Measurements from ENCODE around the gene NDUFS2.

The NDUFS2 gene

GRCh38 chr1:161172776-161173376 is 29.3 kb upstream of the NDUFS2 start:
- DNase-seq: no peak

- no peak for DNase-seq
These were observed 28.5 kb upstream of the NDUFS2 start for GRCh38 chr1:161173711-161174110.

DNA sequence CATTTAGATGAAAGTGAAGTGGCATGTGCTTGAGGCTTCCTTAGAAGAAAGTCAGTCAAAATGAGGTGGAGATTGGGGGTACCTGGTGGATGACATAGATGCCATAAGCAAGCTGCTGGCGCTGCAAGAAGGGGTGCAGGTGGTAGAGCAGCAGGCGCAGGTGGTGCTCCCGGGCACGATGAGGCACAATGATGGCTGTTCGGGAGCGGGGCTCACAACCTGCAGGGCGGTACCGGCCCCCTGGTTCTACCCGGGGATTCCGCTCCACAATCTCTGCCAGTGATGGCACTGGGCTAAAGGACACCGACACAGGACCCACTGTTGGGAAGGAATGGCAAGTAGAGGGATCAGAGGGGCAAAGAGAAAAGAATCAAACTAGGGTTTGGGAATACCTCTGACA is 27.3 kb upstream of the NDUFS2 start:
- DNase-seq: no peak

GRCh38 chr1:161175771-161176453 is 26.3 kb upstream of the NDUFS2 start:
- DNase-seq: no peak

DNA sequence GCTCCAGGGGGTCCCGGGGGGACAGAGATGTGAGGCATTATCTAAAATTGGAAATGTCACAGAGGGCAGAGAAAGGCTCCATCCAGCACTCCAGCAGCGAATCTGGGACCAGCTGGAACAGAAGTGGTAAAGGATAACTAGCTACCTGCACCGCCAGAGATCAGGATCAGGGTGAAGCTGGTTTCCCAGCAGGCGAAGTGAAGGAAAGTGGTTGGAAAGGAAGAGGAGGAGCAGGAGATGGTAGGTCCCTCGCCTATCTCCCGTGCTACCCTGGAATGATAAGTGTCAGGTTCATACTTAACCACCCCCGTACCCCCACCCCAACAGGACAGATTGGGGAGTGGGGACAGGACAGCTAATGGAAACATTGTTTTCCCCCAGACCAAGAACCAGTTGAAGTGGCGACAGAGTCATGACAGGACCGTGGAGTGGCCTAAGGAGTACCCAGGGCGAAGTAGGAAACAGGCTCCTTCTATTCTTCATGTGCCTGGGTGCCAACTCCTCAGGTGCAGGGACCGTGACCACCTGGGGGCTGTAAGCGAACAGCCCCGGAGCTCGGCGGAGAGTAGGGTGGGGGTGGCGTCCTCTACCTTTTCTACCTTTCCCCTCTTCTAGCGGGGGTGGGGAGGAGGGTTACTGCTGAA is 25.6 kb upstream of the NDUFS2 start:
- DNase-seq: no peak

GRCh38 chr1:161177112-161177935 is 24.8 kb upstream of the NDUFS2 start, which contains the start of gene B4GALT3:
TSS of gene B4GALT3 (minus strand) at chr1:161177507. CDS start at chr1:161176060, 1,447 bp downstream.
- peak; percentile 94 for DNase-seq

GRCh38 chr1:161177936-161178244 is 24.3 kb upstream of the NDUFS2 start:
- DNase-seq: no peak

DNA sequence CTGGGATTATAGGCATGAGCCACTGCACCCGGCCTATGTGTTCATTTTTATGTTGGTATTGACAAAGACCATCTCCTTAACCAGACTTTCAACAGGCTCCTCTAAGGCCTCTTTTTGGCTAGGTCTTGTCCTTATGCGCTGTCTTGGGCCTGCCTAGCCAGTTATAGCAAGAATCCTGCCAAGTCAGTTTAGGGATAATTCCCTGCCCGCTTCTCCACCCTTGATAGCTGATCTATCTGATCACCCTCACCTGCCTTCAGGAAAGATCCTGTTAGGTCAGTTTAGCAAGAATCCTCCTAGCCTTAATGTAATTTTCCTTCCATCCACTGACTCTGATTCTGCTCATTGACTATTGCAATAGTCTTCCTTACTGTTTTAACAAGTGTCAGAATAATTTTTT is 22.5 kb upstream of the NDUFS2 start:
- no peak for DNase-seq

GRCh38 chr1:161180639-161181038 is 21.5 kb upstream of the NDUFS2 start:
- no peak for DNase-seq

- peak; percentile 46 for DNase-seq
These were observed 20.0 kb upstream of the NDUFS2 start for GRCh38 chr1:161182214-161182613.

DNA sequence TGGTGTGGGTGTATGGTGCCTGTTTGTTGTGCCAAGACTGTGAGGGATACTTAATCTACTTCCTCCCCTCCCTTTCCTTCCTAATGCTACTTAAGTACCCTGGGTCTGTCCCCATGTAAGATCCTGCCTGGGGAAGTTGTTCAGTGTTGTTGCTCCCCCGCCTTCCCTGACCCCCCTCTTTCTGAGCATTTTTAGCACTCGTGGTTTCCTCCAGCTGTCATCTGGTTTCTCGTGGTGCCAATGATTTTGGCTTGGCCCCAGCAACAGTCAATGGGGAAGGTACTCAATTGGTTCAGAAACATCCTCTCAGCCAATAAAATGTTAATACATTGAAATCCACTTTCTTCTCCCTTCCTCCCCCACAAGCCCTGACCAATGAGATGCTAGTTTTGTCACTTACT is 16.9 kb upstream of the NDUFS2 start:
- DNase-seq: peak; percentile 67

DNA sequence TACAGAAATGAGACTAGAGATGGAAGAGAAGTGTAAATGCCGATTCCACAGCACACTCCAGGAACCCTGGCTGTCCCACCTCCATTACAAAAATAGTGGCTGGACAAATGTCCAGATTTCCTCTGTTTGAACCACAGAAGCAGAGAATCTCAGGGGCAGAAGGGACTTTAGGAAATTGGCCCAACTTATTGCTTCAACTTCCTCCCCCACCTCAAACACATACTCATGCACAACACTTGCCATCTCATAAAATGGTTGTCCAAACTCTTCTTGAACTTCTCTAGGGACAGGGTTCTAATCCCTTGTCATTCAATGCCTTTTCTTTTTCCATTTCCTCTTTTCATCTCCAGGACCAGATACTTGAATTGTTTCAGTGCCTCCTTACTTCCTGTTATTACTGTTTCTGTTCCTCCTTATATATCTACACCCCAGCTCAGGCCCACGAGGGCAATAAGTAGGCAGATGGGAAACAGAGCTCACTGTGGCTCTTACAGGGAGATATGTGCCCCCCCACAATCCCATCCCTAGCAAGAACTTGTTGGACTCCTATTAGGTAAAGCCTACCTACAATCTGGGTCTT is 16.3 kb upstream of the NDUFS2 start:
- DNase-seq: no peak

GRCh38 chr1:161187311-161187710 is 14.9 kb upstream of the NDUFS2 start:
- DNase-seq: no peak

GRCh38 chr1:161188381-161188780 is 13.8 kb upstream of the NDUFS2 start:
- no peak for DNase-seq

GRCh38 chr1:161189036-161189435 is 13.1 kb upstream of the NDUFS2 start:
- no peak for DNase-seq

DNA sequence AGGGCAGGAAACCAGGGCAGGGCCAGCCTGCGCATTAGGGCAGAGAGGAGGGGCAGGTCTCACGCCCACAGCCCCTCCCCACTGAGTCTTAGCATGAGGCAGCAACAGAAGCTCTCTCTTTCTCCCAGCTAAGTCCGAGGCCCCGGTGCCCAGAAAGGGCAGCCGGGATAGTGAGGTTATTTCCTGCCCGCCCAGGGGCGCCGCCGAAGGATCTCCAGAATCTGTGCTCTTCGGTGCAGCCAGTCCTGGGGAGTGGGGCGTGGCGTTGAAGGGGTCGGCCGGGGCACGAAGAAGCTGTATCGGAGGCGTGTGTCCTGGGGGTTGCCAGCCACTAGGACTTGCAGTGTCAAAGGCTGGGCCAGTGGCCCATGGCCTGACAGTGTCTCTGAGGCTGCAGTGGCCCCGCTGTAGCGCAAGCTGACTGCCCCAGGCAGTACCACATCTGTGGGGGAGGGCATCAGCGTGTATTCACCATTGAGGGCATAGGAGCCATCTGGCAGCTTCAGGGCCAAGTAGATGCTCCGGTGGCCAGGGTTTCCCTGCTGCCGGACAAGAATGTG is 11.1 kb upstream of the NDUFS2 start:
- no peak for DNase-seq

- DNase-seq: no peak
These were observed 10.2 kb upstream of the NDUFS2 start for GRCh38 chr1:161191971-161192370.

GRCh38 chr1:161192476-161193465 is 9.4 kb upstream of the NDUFS2 start:
- DNase-seq: peak; percentile 60

DNA sequence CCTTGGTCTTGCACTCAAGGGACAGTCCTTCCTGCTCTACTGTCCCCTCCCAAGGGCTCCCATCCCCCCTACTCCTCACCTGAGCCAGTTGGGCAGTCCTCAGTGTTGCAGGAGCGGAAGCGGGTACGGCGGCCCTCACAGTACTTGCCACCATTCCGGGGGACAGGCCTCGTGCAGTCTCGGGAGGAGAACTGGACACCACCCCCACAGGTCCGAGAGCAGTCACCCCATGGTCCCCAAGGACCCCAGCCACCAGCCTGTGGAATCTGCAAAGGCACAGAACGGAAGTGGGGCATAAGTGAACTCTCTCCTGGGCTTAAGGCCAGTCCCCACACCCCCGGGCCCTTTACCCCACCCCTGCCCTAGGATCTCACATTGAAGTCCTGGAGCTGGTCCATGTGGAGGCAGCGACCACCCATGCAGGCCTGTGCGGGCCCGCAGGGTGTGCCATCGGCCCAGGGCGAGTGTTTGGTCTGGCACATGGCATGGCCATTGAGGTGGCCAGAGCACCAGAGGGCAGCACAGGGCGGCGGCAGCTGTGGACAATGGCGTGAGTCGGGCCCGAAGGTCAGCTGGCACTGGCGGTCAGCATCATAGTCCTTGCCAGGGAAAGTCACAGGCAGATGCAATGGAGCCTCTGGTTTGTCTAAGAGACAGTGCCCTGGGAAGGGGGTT is 8.5 kb upstream of the NDUFS2 start:
- DNase-seq: no peak

GRCh38 chr1:161195171-161195570 is 7.0 kb upstream of the NDUFS2 start:
- DNase-seq: no peak

DNA sequence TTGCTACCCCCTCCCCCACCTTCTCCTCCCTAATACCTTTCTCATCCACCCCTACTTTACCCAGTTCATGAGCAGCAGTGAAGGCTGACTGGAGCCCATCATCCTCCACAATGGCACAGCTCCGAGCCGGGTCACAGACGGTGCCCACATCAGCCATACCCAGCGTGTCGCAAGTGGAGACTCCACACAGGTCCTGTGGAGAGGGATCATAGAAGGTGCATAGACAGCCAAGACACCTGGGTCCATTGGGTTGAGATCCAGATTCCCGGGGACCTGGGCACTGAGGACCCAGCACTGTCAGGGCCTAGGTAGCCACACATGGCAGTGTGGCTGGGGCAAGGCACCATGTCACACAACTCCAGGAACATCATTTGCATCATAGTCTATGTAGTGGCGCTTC is 6.1 kb upstream of the NDUFS2 start:
- DNase-seq: no peak
